Breast epithelium (tissue), 3 donors: ENCODE data around the gene OR56B4.

ENCODE experiments used
- POLR2AphosphoS5 ChIP-seq, 3 donors: sonication (generic); formaldehyde crosslinking; IDR thresholded peaks; one replicate each; pipeline ENCODE4 v1.6.1; 2017; ENCODE audit warnings: antibody characterized with exemption in 3 of 3
- TF ChIP-seq, protein P1 (sequence below), 3 donors: fragments of 450-650 bp; IDR thresholded peaks; one replicate each; pipeline ENCODE4 v1.5.1; 2016 to 2017; ENCODE audit warnings: antibody characterized with exemption in 3 of 3, mild to moderate bottlenecking in 3 of 3, moderate library complexity in 3 of 3

DNA sequence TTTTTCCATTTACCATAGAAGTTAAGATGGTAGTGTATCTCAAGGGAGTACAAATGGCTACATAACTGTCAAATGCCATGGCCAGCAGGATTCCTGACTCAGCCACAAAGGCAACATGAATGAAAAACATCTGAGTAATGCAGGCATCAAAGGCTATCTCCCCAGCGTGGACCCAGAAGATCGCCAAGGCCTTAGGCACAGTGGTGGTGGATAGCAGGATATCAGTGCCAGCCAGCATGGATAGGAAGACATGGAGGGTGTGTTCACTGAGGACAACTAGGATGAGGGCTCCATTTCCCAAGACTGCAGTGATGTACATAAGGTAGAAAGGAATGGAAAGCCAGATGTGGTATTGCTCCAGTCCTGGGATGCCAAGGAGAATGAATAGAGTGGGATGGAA is 44.6 kb downstream of the OR56B4 start:
- TF ChIP-seq, protein P1, sequence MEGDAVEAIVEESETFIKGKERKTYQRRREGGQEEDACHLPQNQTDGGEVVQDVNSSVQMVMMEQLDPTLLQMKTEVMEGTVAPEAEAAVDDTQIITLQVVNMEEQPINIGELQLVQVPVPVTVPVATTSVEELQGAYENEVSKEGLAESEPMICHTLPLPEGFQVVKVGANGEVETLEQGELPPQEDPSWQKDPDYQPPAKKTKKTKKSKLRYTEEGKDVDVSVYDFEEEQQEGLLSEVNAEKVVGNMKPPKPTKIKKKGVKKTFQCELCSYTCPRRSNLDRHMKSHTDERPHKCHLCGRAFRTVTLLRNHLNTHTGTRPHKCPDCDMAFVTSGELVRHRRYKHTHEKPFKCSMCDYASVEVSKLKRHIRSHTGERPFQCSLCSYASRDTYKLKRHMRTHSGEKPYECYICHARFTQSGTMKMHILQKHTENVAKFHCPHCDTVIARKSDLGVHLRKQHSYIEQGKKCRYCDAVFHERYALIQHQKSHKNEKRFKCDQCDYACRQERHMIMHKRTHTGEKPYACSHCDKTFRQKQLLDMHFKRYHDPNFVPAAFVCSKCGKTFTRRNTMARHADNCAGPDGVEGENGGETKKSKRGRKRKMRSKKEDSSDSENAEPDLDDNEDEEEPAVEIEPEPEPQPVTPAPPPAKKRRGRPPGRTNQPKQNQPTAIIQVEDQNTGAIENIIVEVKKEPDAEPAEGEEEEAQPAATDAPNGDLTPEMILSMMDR (IDR thresholded peaks at IDR 0.05), result no peak
- TF ChIP-seq POLR2AphosphoS5 (IDR thresholded peaks at IDR 0.05), result no peak
